SK-N-SH (cell line): ENCODE data around the gene ZG16. TPM values are rescaled to one million over a fixed set of nuclear protein-coding genes. Genes with fewer than 3 reads are reported as not detected.
"Not testable (repeated sequence)": the region's sequence is repeated elsewhere in the genome, so short reads cannot be mapped to it uniquely, and the experiment has no call there.

Source experiments
- CTCF ChIA-PET: fragments of 300-600, 350-600 bp; formaldehyde crosslinking; extraction: SDS; loops from one replicate; lab custom pipeline; 2021; lab: Yijun Ruan, JAX
- POLR2A ChIA-PET: fragments of 350-600 bp; sonication (Branson Sonifier 250); formaldehyde crosslinking; extraction: SDS; loops from one replicate; lab custom pipeline; 2020; ENCODE audit warnings: antibody characterized with exemption, inconsistent platforms; lab: Yijun Ruan, JAX
- DNase-seq: peaks from one replicate; pipeline ENCODE4 v3.0.0; 2012
- H2AFZ ChIP-seq: fragments of 200-600 bp; sonication (generic); 2 replicates; pipeline ENCODE4 v1.8.1; 2016; ENCODE audit warnings: antibody characterized with exemption, mild to moderate bottlenecking, low read depth
- H3F3A ChIP-seq: fragments of 200-600 bp; sonication (generic); replicated peaks from 2 replicates; pipeline ENCODE3; 2016; ENCODE audit warnings: antibody characterized with exemption, mild to moderate bottlenecking; ENCODE audit not compliant: insufficient read depth
- H3K27ac ChIP-seq, 2 experiments: fragments of 200-500 bp in 1 of 2; fragments of 200-600 bp in 1 of 2; sonication (Bioruptor generic) in 1 of 2; sonication (generic), shearing (Covaris generic) in 1 of 2; 2 replicates each; pipeline versions ENCODE4 v1.5.1 to v1.6.1; 2014 to 2016; ENCODE audit warnings: low read depth in 2 of 2, inconsistent platforms in 1 of 2, low read length in 1 of 2, mild to moderate bottlenecking in 1 of 2, mixed read lengths in 1 of 2
- H3K27me3 ChIP-seq: fragments of 200-600 bp; sonication (generic), shearing (Covaris generic); 2 replicates; pipeline ENCODE4 v1.6.1; 2016; ENCODE audit warnings: mixed run types; ENCODE audit not compliant: insufficient read depth
- H3K36me3 ChIP-seq, 2 experiments: fragments of 200-500 bp in 1 of 2; fragments of 200-600 bp in 1 of 2; sonication (Bioruptor generic) in 1 of 2; sonication (generic) in 1 of 2; replicated peaks in 1 of 2; 2 replicates each; pipeline versions ENCODE3 to v1.5.1; 2014 to 2016; ENCODE audit warnings: low read length in 1 of 2, mild to moderate bottlenecking in 1 of 2; ENCODE audit not compliant: insufficient read depth in 2 of 2, control insufficient read depth in 1 of 2
- H3K4me1 ChIP-seq, 2 experiments: fragments of 200-500 bp in 1 of 2; fragments of 200-600 bp in 1 of 2; sonication (Bioruptor generic) in 1 of 2; sonication (generic), shearing (Covaris generic) in 1 of 2; 2 replicates each; pipeline versions ENCODE4 v1.5.1 to v1.6.1; 2014 to 2016; ENCODE audit warnings: low read depth in 1 of 2, low read length in 1 of 2, mixed run types in 1 of 2; ENCODE audit not compliant: insufficient read depth in 2 of 2, control insufficient read depth in 1 of 2
- H3K4me2 ChIP-seq: fragments of 200-600 bp; sonication (generic), shearing (Covaris generic); 2 replicates; pipeline ENCODE4 v1.6.1; 2017; ENCODE audit warnings: mixed run types
- H3K4me3 ChIP-seq, 2 experiments: fragments of 200-500 bp in 1 of 2; fragments of 200-600 bp in 1 of 2; sonication (Bioruptor generic) in 1 of 2; sonication (generic), shearing (Covaris generic) in 1 of 2; 2 replicates each; pipeline versions ENCODE4 v1.5.1 to v1.8.1; 2014 to 2016; ENCODE audit warnings: low read depth in 2 of 2, inconsistent platforms in 1 of 2, low read length in 1 of 2, mild to moderate bottlenecking in 1 of 2, mixed read lengths in 1 of 2, moderate library complexity in 1 of 2
- H3K79me2 ChIP-seq: fragments of 200-600 bp; sonication (generic); 2 replicates; pipeline ENCODE4 v1.8.1; 2017; ENCODE audit warnings: mild to moderate bottlenecking; ENCODE audit not compliant: insufficient read depth
- H3K9ac ChIP-seq: fragments of 200-600 bp; sonication (generic); 2 replicates; pipeline ENCODE4 v1.6.1; 2017; ENCODE audit warnings: mixed run types
- H3K9me2 ChIP-seq: fragments of 200-600 bp; sonication (generic); 2 replicates; pipeline ENCODE4 v1.6.1; 2017; ENCODE audit warnings: mixed run types
- H3K9me3 ChIP-seq: fragments of 200-600 bp; sonication (generic); 2 replicates; pipeline ENCODE4 v1.6.1; 2017; ENCODE audit warnings: mixed run types, mild to moderate bottlenecking, moderate library complexity
- H4K20me1 ChIP-seq: fragments of 200-600 bp; sonication (generic); 2 replicates; pipeline ENCODE4 v1.6.1; 2017; ENCODE audit warnings: mild to moderate bottlenecking, mixed run types; ENCODE audit not compliant: insufficient read depth
- CHD2 ChIP-seq: fragments of 150-350 bp; IDR thresholded peaks from 2 replicates; pipeline ENCODE4 v1.6.1; 2018; ENCODE audit warnings: low read length; ENCODE audit not compliant: partially characterized antibody
- EP300 ChIP-seq, 2 experiments: IDR thresholded peaks; 2 replicates each; pipeline versions ENCODE4 v1.4.0 to v1.6.1; 2012; ENCODE audit warnings: borderline replicate concordance in 1 of 2, low read depth in 1 of 2, low read length in 1 of 2
- FOSL2 ChIP-seq: IDR thresholded peaks from 2 replicates; pipeline ENCODE4 v1.4.0; 2012; ENCODE audit warnings: low read depth, mild to moderate bottlenecking, moderate library complexity, borderline replicate concordance
- FOXJ3 ChIP-seq: sonication (generic); formaldehyde crosslinking; IDR thresholded peaks from 2 replicates; pipeline ENCODE4 v1.5.1; 2020; ENCODE audit warnings: mild to moderate bottlenecking, missing genetic modification reagents
- FOXM1 ChIP-seq: IDR thresholded peaks from 2 replicates; pipeline ENCODE4 v1.4.0; 2012; ENCODE audit warnings: low read depth, mild to moderate bottlenecking
- GABPA ChIP-seq: IDR thresholded peaks from 2 replicates; pipeline ENCODE4 v1.4.0; 2012; ENCODE audit warnings: low read depth, mild to moderate bottlenecking
- NFIC ChIP-seq: IDR thresholded peaks from 2 replicates; pipeline ENCODE4 v1.4.0; 2012; ENCODE audit warnings: borderline replicate concordance
- NRF1 ChIP-seq: IDR thresholded peaks from 2 replicates; pipeline ENCODE4 v1.6.1; 2012; ENCODE audit warnings: low read depth, mild to moderate bottlenecking, low read length
- POLR2AphosphoS5 ChIP-seq: IDR thresholded peaks from 2 replicates; pipeline ENCODE4 v1.6.1; 2012; ENCODE audit warnings: low read depth, low read length
- RAD21 ChIP-seq: IDR thresholded peaks from 2 replicates; pipeline ENCODE4 v1.6.1; 2012; ENCODE audit warnings: mild to moderate bottlenecking, low read length
- RCOR1 ChIP-seq: fragments of 150-350 bp; IDR thresholded peaks from 2 replicates; pipeline ENCODE4 v1.6.1; 2017; ENCODE audit warnings: antibody characterized with exemption, low read length
- RFX5 ChIP-seq: IDR thresholded peaks from 2 replicates; pipeline ENCODE4 v1.6.1; 2012; ENCODE audit warnings: mild to moderate bottlenecking, improper control_type of control experiment, low read length
- RXRA ChIP-seq: IDR thresholded peaks from 2 replicates; pipeline ENCODE4 v1.4.0; 2012; ENCODE audit warnings: low read depth, mild to moderate bottlenecking, borderline replicate concordance
- SMC3 ChIP-seq: IDR thresholded peaks from 2 replicates; pipeline ENCODE4 v1.6.1; 2012; ENCODE audit warnings: low read depth, low read length, improper control_type of control experiment
- WGBS: methylation state at CpG from one replicate; pipeline ENCODE4 v1.1.6; 2017; ENCODE audit warnings: low lambda C conversion rate; 5-methylcytosine and 5-hydroxymethylcytosine counted together
- polyA plus RNA-seq, 3 experiments: library from polyadenylated mRNA; depleted of rRNA; stranded (reverse); fragments of >200 nt; gene quantifications; 2 replicates each; pipeline ENCODE4 v1.2.3, GENCODE V29; 2012
- TF ChIP-seq, protein P1 (sequence below): fragments of 200-600 bp; sonication (generic); IDR thresholded peaks from 2 replicates; pipeline ENCODE4 v1.6.1; 2017; ENCODE audit warnings: antibody characterized with exemption, mild to moderate bottlenecking, moderate library complexity
- TF ChIP-seq, protein P2 (sequence below): IDR thresholded peaks from 2 replicates; pipeline ENCODE4 v1.6.1; 2012; ENCODE audit warnings: mild to moderate bottlenecking, low read depth, low read length, moderate library complexity
- TF ChIP-seq, protein P3 (sequence below): IDR thresholded peaks from 2 replicates; pipeline ENCODE4 v1.4.0; 2012; ENCODE audit warnings: low read depth, borderline replicate concordance
- TF ChIP-seq, protein P4 (sequence below): IDR thresholded peaks from 2 replicates; pipeline ENCODE4 v1.4.0; 2012; ENCODE audit warnings: low read depth

Gene ZG16
- polyA plus RNA-seq, 1 of the 3 experiments (the other 2 are of a cell fraction), result not detected

DNA sequence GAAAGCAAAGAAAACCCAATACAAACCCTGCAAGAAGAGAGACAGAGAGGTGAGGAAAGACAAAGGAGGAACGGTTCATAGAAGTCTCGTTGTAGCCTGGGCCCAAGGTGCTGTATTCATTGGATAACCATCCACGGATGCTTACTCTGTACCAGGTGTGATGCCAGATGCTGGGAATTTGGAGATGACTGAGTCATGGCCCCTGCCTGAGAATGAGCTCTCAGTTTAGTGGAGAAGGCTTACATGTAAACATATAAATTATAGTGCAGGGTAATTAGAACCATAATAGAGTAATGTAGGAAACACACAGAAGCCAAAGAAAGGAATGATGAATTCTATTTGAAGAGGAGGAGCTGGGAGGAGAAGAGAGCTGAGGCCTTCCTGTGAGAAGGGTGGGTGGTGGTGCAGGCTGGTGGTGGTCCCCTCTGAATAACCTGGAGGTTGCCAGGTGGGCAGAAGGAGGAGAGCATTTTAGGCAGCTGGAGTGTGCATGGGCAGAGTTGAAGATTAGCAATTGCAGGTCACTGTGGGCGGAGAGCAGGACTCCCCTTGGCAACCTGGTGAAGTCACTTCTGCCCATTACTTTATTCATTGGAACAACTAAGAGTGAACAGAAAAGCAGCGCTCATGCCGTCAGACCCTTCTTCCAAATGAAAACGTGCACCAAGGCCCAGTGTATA, 7.7 kb upstream of the ZG16 start:
- no peaks in the 10 kb centered on the region; the same call in 1 of the 2 replicates for H3K27me3 ChIP-seq
- H3K36me3 ChIP-seq, result no peaks in the 10 kb centered on the region
- H3K4me3 ChIP-seq, result no peak overlapping the region
- no peak overlapping the region for H3K9ac ChIP-seq
- H3K4me2 ChIP-seq, result no peak overlapping the region
- no peaks in the 10 kb centered on the region for H3K9me2 ChIP-seq
- no peak overlapping the region for H2AFZ ChIP-seq
- H3F3A ChIP-seq, result no peaks in the 10 kb centered on the region
- WGBS, result 75% methylated on average over 7 of the region's 7 CpGs
- H4K20me1 ChIP-seq, result no peaks in the 10 kb centered on the region
- H3K27ac ChIP-seq, result no peak overlapping the region
- no peaks in the 10 kb centered on the region for H3K4me1 ChIP-seq
- no peaks in the 10 kb centered on the region for H3K79me2 ChIP-seq
- no peak for DNase-seq
- H3K9me3 ChIP-seq, result no peaks in the 10 kb centered on the region
- ChIA-PET CTCF (interaction anchor here (1.4 kb wide), 1 partner anchor 19 kb away, joined by 8 read pairs; the partner anchor contains the start of gene KIF22), POLR2A (no interaction called here)
- TF ChIP-seq NRF1 (no peak), POLR2AphosphoS5 (no peak), RAD21 (no peak), SMC3 (no peak), CHD2 (no peak), EP300 (IDR thresholded peaks at IDR 0.05; ENCODE audit: borderline replicate concordance in 1 of 2, low read depth in 1 of 2, low read length in 1 of 2) (no peak), FOXJ3 (CRISPR knock-in tag) (no peak), FOXM1 (no peak), RFX5 (no peak), FOSL2 (no peak), NFIC (no peak), RXRA (no peak), GABPA (no peak), RCOR1 (no peak)
- TF ChIP-seq, protein P1, sequence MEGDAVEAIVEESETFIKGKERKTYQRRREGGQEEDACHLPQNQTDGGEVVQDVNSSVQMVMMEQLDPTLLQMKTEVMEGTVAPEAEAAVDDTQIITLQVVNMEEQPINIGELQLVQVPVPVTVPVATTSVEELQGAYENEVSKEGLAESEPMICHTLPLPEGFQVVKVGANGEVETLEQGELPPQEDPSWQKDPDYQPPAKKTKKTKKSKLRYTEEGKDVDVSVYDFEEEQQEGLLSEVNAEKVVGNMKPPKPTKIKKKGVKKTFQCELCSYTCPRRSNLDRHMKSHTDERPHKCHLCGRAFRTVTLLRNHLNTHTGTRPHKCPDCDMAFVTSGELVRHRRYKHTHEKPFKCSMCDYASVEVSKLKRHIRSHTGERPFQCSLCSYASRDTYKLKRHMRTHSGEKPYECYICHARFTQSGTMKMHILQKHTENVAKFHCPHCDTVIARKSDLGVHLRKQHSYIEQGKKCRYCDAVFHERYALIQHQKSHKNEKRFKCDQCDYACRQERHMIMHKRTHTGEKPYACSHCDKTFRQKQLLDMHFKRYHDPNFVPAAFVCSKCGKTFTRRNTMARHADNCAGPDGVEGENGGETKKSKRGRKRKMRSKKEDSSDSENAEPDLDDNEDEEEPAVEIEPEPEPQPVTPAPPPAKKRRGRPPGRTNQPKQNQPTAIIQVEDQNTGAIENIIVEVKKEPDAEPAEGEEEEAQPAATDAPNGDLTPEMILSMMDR, result no peak
- TF ChIP-seq, protein P2, sequence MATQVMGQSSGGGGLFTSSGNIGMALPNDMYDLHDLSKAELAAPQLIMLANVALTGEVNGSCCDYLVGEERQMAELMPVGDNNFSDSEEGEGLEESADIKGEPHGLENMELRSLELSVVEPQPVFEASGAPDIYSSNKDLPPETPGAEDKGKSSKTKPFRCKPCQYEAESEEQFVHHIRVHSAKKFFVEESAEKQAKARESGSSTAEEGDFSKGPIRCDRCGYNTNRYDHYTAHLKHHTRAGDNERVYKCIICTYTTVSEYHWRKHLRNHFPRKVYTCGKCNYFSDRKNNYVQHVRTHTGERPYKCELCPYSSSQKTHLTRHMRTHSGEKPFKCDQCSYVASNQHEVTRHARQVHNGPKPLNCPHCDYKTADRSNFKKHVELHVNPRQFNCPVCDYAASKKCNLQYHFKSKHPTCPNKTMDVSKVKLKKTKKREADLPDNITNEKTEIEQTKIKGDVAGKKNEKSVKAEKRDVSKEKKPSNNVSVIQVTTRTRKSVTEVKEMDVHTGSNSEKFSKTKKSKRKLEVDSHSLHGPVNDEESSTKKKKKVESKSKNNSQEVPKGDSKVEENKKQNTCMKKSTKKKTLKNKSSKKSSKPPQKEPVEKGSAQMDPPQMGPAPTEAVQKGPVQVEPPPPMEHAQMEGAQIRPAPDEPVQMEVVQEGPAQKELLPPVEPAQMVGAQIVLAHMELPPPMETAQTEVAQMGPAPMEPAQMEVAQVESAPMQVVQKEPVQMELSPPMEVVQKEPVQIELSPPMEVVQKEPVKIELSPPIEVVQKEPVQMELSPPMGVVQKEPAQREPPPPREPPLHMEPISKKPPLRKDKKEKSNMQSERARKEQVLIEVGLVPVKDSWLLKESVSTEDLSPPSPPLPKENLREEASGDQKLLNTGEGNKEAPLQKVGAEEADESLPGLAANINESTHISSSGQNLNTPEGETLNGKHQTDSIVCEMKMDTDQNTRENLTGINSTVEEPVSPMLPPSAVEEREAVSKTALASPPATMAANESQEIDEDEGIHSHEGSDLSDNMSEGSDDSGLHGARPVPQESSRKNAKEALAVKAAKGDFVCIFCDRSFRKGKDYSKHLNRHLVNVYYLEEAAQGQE, result no peak
- TF ChIP-seq, protein P3, sequence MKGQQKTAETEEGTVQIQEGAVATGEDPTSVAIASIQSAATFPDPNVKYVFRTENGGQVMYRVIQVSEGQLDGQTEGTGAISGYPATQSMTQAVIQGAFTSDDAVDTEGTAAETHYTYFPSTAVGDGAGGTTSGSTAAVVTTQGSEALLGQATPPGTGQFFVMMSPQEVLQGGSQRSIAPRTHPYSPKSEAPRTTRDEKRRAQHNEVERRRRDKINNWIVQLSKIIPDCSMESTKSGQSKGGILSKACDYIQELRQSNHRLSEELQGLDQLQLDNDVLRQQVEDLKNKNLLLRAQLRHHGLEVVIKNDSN, result no peak
- TF ChIP-seq, protein P4, sequence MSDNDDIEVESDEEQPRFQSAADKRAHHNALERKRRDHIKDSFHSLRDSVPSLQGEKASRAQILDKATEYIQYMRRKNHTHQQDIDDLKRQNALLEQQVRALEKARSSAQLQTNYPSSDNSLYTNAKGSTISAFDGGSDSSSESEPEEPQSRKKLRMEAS, result no peak

DNA sequence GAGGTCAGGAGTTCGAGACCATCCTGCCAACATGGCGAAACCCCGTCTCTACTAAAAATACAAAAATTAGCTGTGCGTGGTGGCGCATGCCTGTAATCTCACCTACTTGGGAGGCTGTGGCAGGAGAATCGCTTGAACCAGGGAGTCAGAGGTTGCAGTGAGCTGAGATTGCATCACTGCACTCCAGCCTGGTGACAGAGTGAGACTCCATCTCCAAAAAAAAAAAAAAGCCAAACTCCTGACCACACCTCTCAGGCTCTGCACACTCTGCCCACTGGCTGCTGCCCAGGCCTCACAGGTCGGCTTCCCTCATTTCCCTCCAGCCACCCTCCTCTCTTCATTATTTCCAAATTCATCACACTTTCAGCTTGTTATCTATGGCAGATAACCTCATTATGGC, 5.7 kb upstream of the ZG16 start:
- H3K36me3 ChIP-seq, H3K4me3 ChIP-seq, POLR2A ChIA-PET, H3K27ac ChIP-seq, H3K27me3 ChIP-seq, DNase-seq, H4K20me1 ChIP-seq, H3K79me2 ChIP-seq, H3K9me2 ChIP-seq, H2AFZ ChIP-seq, H3K4me2 ChIP-seq, H3K9me3 ChIP-seq, H3F3A ChIP-seq, H3K9ac ChIP-seq, H3K4me1 ChIP-seq: not testable (repeated sequence)
- WGBS, result 88% methylated on average over 7 of the region's 7 CpGs
- CTCF ChIA-PET, result interaction anchor here (0.7 to 1.1 kb wide), 2 partner anchors 18 to 21 kb away, joined by 3 to 4 read pairs; partner anchors contain the start of gene KIF22
